Body of pancreas (tissue), 4 donors: ENCODE data around the gene TWF2. TPM values are rescaled to one million over a fixed set of nuclear protein-coding genes. Genes with fewer than 3 reads are reported as not detected.

Experiments
- ATAC-seq: fragments of 150-250 bp; one replicate; pipeline ENCODE4 v1.9.1; 2016
- DNase-seq, 4 donors: peaks; one replicate each; pipeline ENCODE4 v3.0.0-alpha.2; 2019
- H3K27ac ChIP-seq, 4 donors: fragments of 200-600 bp; sonication (generic); 1 replicate in 3 of 4; 2 replicates in 1 of 4; pipeline versions ENCODE4 v1.5.1 to v1.6.1; 2016 to 2019; ENCODE audit warnings: mild to moderate bottlenecking in 1 of 4, mixed read lengths in 1 of 4, moderate library complexity in 1 of 4
- H3K27me3 ChIP-seq, 2 donors: fragments of 200-600 bp; sonication (generic); one replicate each; pipeline ENCODE4 v1.6.0; 2016; ENCODE audit warnings: mild to moderate bottlenecking in 1 of 2
- H3K36me3 ChIP-seq, 2 donors: fragments of 200-600 bp; sonication (generic); replicated peaks in 1 of 2; 2 replicates each; pipeline ENCODE4 v1.5.1; 2016; ENCODE audit warnings: low read depth in 2 of 2; ENCODE audit not compliant: insufficient read depth in 1 of 2
- H3K4me1 ChIP-seq: fragments of 200-600 bp; sonication (generic); one replicate; pipeline ENCODE4 v1.6.0; 2016
- H3K4me3 ChIP-seq, 2 donors: fragments of 200-600 bp; sonication (generic); 1 replicate in 1 of 2; 2 replicates in 1 of 2; pipeline ENCODE4 v1.5.1; 2016 to 2019
- H3K9me3 ChIP-seq, 3 donors: fragments of 200-600 bp; sonication (generic); 1 replicate in 2 of 3; 2 replicates in 1 of 3; pipeline ENCODE4 v1.5.1; 2016
- CTCF ChIP-seq, 7 experiments: fragments of 450-650 bp in 4 of 7; fragments of 200-600 bp in 3 of 7; sonication (generic) in 3 of 7; IDR thresholded peaks; one replicate each; pipeline ENCODE4 v1.5.1; 2016 to 2019; ENCODE audit warnings: antibody characterized with exemption in 7 of 7
- POLR2A ChIP-seq, 3 donors: fragments of 450-650 bp; IDR thresholded peaks; one replicate each; pipeline ENCODE4 v1.6.1; 2016; ENCODE audit warnings: antibody characterized with exemption in 3 of 3, mild to moderate bottlenecking in 2 of 3
- WGBS, 2 donors: methylation state at CpG; one replicate each; pipeline ENCODE4 v1.1.5; 2017; 5-methylcytosine and 5-hydroxymethylcytosine counted together
- intact Hi-C: fragments of 100-400 bp; cut with DNase I; formaldehyde crosslinking; loops from one replicate; pipeline ENCODE4 v1.15.1; 2023
- total RNA-seq, 2 donors: library from RNA; depleted of rRNA; stranded (reverse); fragments of >200 nt; gene quantifications; one replicate each; pipeline ENCODE4 v1.1.0, GENCODE V29; 2016

Gene TWF2
- total RNA-seq, 2 donors from 2014 or later, result 26.7 to 35.8 TPM

GRCh38 chr3:52254608-52255007 lies 15.7 kb upstream of the TWF2 start:
- WGBS, 2 donors, result 89 to 91% methylated on average over 8 to 9 of the region's 9 CpGs
- Histone ChIP-seq H3K9me3 (no peaks in the 10 kb centered on the region), H3K27me3 (no peaks in the 10 kb centered on the region), H3K36me3 (peaks cover 13 to 47% of the 10 kb centered on the region in 2 donors), H3K4me3 (no peak overlapping the region), H3K27ac (no peak overlapping the region), H3K4me1 (no peaks in the 10 kb centered on the region)
- intact Hi-C loops, result no loop called here
- TF ChIP-seq CTCF (IDR thresholded peaks at IDR 0.05) (no peak), POLR2A (IDR thresholded peaks at IDR 0.05) (no peak)
- ATAC-seq, result no peak
- no peak for DNase-seq

DNA sequence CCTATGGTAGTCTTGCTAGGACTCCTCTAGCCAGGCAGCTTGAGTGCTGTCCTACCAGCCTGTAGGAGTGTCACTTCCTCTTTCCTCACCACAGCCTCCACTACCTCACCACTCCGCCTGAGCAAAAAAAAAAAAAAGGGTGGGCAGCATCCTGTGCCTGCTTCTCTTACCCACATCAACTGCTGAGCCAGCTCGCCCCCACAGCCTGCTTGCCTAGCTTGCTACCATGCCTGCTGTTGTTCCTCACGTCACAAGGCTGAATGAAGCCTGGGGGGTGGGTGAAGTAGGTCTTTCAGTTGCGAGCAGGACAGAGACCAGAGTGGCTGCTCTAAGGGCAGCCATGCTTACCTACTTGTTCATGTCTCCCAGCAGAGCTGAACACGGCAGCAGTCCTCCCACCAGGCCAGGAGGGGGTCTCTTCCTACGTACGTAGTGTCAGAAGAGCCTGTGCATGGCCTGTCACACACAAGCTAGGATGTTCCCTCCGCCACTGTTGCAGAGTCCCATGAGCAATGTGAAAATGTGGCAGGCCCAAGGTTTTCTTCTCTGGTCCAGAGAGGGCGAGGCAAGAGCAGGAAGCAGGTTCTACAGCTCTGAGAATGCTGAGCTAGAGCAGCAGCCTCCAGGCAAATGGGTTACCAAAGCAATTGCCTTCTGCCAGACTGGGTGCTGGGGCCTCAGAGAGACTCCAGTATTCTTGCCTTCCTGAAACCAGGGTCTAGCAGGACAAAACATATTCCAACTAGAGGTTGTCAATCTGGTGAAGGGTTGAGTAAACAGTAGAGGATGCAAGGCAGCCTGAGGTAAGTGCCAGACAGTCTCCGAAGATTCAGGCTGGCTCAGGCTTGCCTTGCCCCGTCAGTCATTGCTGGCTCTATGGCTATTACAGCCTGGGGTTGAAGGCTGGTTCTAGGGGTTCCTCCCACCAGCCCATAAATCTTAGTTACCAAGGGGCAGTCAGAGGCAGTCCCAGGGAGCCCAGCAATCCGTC lies 14.7 kb upstream of the TWF2 start:
- peak; percentile 38 for ATAC-seq
- DNase-seq, result peak in 1 of 4 donors; percentile 75
- no peak overlapping the region for H3K4me3 ChIP-seq
- H3K36me3 ChIP-seq, result peaks cover 13 to 38% of the 10 kb centered on the region in 2 donors
- 74 to 83% methylated on average over 6 to 12 of the region's 12 CpGs for WGBS, 2 donors
- H3K9me3 ChIP-seq, result no peaks in the 10 kb centered on the region
- no peaks in the 10 kb centered on the region for H3K27me3 ChIP-seq
- intact Hi-C loops, result no loop called here
- no peaks in the 10 kb centered on the region for H3K4me1 ChIP-seq
- H3K27ac ChIP-seq, result peak overlapping the region in 2 of 4 donors; percentile 29 to 61
- no peak for TF ChIP-seq POLR2A (IDR thresholded peaks at IDR 0.05)
- no peak for TF ChIP-seq CTCF (IDR thresholded peaks at IDR 0.05)

- no peaks in the 10 kb centered on the region for H3K9me3 ChIP-seq
- H3K27ac ChIP-seq, result no peak overlapping the region
- intact Hi-C loops, result no loop called here
- no peaks in the 10 kb centered on the region for H3K27me3 ChIP-seq
- TF ChIP-seq CTCF (IDR thresholded peaks at IDR 0.05), result no peak
- H3K4me1 ChIP-seq, result peaks cover 11% of the 10 kb centered on the region
- WGBS, 2 donors, result 62 to 80% methylated on average over 1 of the region's 1 CpG
- no peak for ATAC-seq
- H3K4me3 ChIP-seq, result no peak overlapping the region
- DNase-seq, result no peak
- peaks cover 0 to 8% of the 10 kb centered on the region in 2 donors for H3K36me3 ChIP-seq
Measured at GRCh38 chr3:52250122-52250521, 11.2 kb upstream of the TWF2 start.

GRCh38 chr3:52249683-52250082 lies 10.7 kb upstream of the TWF2 start:
- 75 to 86% methylated on average over 5 to 6 of the region's 6 CpGs for WGBS, 2 donors
- no peaks in the 10 kb centered on the region for H3K9me3 ChIP-seq
- no peak for ATAC-seq
- peaks cover 14% of the 10 kb centered on the region for H3K4me1 ChIP-seq
- peaks cover 0 to 7% of the 10 kb centered on the region in 2 donors for H3K36me3 ChIP-seq
- no peak overlapping the region for H3K4me3 ChIP-seq
- H3K27me3 ChIP-seq, result no peaks in the 10 kb centered on the region
- TF ChIP-seq POLR2A (IDR thresholded peaks at IDR 0.05), result no peak
- TF ChIP-seq CTCF (IDR thresholded peaks at IDR 0.05), result no peak
- H3K27ac ChIP-seq, result no peak overlapping the region
- DNase-seq, result no peak
- intact Hi-C loops, result no loop called here
